ENCODE results near the gene PTAFR. TPM values are rescaled to one million over a fixed set of nuclear protein-coding genes. Genes with fewer than 3 reads are reported as not detected.

The PTAFR gene
- total and polyA plus RNA-seq, 2 of the 8 experiments (the other 6 are each of a cell fraction or from before 2014, with no cell fraction given), result 1.2 to 4.9 TPM

DNA sequence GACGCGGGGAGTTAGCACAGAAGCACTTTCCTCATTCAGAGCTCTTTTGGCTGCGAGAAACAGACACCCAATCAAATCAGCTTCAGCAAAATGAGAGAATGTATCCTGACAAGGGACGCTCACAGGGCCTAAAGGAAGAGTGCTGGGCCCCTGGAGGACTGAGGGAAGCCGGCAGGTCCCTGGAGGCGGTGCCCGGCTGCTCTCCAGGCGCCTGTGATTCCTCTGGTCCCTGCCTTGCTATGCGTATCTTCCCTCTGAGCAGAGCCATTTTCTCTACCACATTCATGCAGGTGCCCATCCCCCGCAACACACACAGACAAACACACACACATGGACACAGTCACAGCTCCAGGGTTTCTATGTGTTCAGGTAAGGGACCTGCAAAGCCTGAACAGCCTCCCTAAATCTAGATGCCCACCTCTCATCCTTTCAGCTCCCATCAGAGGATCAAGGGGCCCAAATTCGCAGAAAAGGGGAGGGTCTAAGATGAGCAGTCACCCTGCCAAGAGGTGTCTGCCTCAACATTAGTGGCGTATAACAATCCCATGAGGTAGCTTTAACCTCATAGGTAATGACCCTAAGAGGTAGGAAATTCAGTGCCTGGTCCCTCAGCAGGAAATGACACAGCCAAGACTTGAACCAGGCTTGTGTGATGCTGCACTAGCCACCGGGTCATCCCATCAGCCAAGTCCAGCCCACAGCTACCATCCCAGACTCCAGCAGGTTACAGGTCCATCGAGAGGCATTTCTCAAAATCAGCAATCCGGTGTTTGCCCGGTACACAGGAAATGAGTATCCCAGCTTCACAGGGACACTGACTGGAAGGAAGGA lies 29.0 kb downstream of the PTAFR start:
- Histone ChIP-seq H2BK20ac (ENCODE audit: low read length) (peak overlapping the region; percentile 62; the same call in 1 of the 2 replicates), H3K18ac (ENCODE audit: extremely low read depth, low read length) (peak overlapping the region; percentile 7; the same call in 1 of the 2 replicates), H3K56ac (replicated peaks; ENCODE audit: insufficient read length, low read depth, low read length) (no peak overlapping the region), H2BK5ac (ENCODE audit: low read depth, low read length) (peak overlapping the region; percentile 27), H4K91ac (replicated peaks; ENCODE audit: insufficient read length, low read length) (peak overlapping the region; percentile 2), H2AFZ (ENCODE audit: low read length) (peak overlapping the region; percentile 65), H3K4me3 (ENCODE audit: extremely low read depth in 1 of 4, insufficient read depth in 2 of 4, low read depth in 3 of 4, low read length in 4 of 4) (peak overlapping the region in 1 of 4 experiments; percentile 14; a peak in 1 of 8 replicates), H3K27me3 (replicated peaks in 1 of 4; ENCODE audit: control insufficient read depth in 3 of 4, extremely low read depth in 1 of 4, insufficient read depth in 3 of 4, low read length in 3 of 4) (no peaks in the 10 kb centered on the region), H2AK5ac (ENCODE audit: low read depth, low read length) (no peak overlapping the region), H2BK120ac (replicated peaks; ENCODE audit: low read depth, low read length) (no peak overlapping the region), H2BK15ac (ENCODE audit: low read length) (0 out of 2 replicates have a peak overlapping the region, but pooled peaks have one; percentile 81), H3K9me3 (ENCODE audit: insufficient read depth in 2 of 2, low read depth in 1 of 2, low read length in 1 of 2) (no peaks in the 10 kb centered on the region), H3K23ac (ENCODE audit: insufficient read length) (no peak overlapping the region), H3K4me1 (replicated peaks in 1 of 4; ENCODE audit: control insufficient read depth in 3 of 4, insufficient read depth in 4 of 4, low read length in 3 of 4) (peaks cover 0 to 10% (median 7%) of the 10 kb centered on the region in 4 experiments; a peak in 6 of 7 replicates), H3K23me2 (ENCODE audit: low read depth, low read length) (peaks cover 3% of the 10 kb centered on the region; the same call in 1 of the 2 replicates), H3K79me2 (ENCODE audit: control insufficient read depth in 1 of 2, insufficient read depth in 2 of 2, low read length in 2 of 2) (no peaks in the 10 kb centered on the region), H3K4me2 (ENCODE audit: insufficient read depth in 1 of 2, low read depth in 2 of 2, low read length in 2 of 2) (peak overlapping the region; percentile 37 to 40; a peak in 2 of 4 replicates), H4K20me1 (replicated peaks in 1 of 2; ENCODE audit: control insufficient read depth in 1 of 2, insufficient read depth in 2 of 2, low read length in 2 of 2) (no peaks in the 10 kb centered on the region), H3K79me1 (ENCODE audit: low read depth, low read length) (peaks cover 2% of the 10 kb centered on the region; the same call in 1 of the 2 replicates), H4K5ac (ENCODE audit: insufficient read length, low read depth, low read length) (no peak overlapping the region), H3K27ac (ENCODE audit: low read depth, low read length) (peak overlapping the region; percentile 26; the same call in 1 of the 2 replicates), H4K8ac (ENCODE audit: extremely low read depth, insufficient read depth, low read length) (no peak overlapping the region), H3K9ac (replicated peaks in 1 of 4; ENCODE audit: extremely low read depth in 1 of 4, low read depth in 3 of 4, low read length in 3 of 4) (no peak overlapping the region), H2BK12ac (ENCODE audit: low read depth, low read length) (peak overlapping the region; percentile 41; the same call in 1 of the 2 replicates), H3K14ac (ENCODE audit: insufficient read length) (no peak overlapping the region), H3K4ac (replicated peaks; ENCODE audit: insufficient read length, low read depth, low read length) (no peak overlapping the region), H3K36me3 (ENCODE audit: control insufficient read depth in 2 of 4, insufficient read depth in 4 of 4, low read length in 3 of 4) (no peaks in the 10 kb centered on the region)
- FAIRE-seq, result no peak
- TF ChIP-seq YY1 (IDR thresholded peaks at IDR 0.05; ENCODE audit: low read depth, low read length) (0 out of 2 replicates have a peak, but pooled peaks have one; percentile 33), KDM4A (IDR thresholded peaks at IDR 0.05; ENCODE audit: low read depth, low read length, severe bottlenecking) (peak; percentile 17), TAF1 (IDR thresholded peaks at IDR 0.05; ENCODE audit: low read depth, low read length) (0 out of 2 replicates have a peak, but pooled peaks have one; percentile 35), ZNF274 (IDR thresholded peaks at IDR 0.05; ENCODE audit: borderline replicate concordance, extremely low read depth, low read length) (no peak)
- peak in 1 of 2 experiments; percentile 54 for DNase-seq (ENCODE audit: low read depth in 1 of 2, low spot score in 2 of 2)
- POLR2A ChIA-PET (ENCODE audit: partially characterized antibody), result interaction anchor here (0.9 to 1.3 kb wide), 6 partner anchors 17 to 364 kb away, joined by 3 to 4 read pairs (median 3); partner anchors contain the start of gene EYA3
- CTCF ChIA-PET (ENCODE audit: partially characterized antibody), result interaction anchor here (0.6 to 2.4 kb wide), 8 partner anchors 15 to 289 kb away, joined by 4 to 8 read pairs (median 5); no protein-coding TSS in a partner anchor
- 71% methylated on average over 16 of the region's 16 CpGs; no CpG with 5 or more reads in 1 of the 2 experiments for WGBS, 2 experiments (ENCODE audit: extremely low coverage in 1 of 2, insufficient coverage in 1 of 2, insufficient read length in 1 of 2, insufficient replicate concordance in 2 of 2, low coverage in 1 of 2, low lambda C conversion rate in 2 of 2, missing lambda C conversion rate in 1 of 2)
